AG04449 (cell line): ENCODE measurements around the gene SIL1.

Experiments used
- CTCF ChIA-PET: fragments of 350-600 bp; formaldehyde crosslinking; extraction: SDS; loops from one replicate; lab custom pipeline; 2021; ENCODE audit warnings: antibody characterized with exemption; lab: Yijun Ruan, JAX
- POLR2A ChIA-PET: fragments of 400-600, 350-600 bp; formaldehyde crosslinking; extraction: SDS; loops from one replicate; lab custom pipeline; 2020; ENCODE audit warnings: antibody characterized with exemption, inconsistent platforms; lab: Yijun Ruan, JAX
- DNase-seq: peaks from one replicate; pipeline ENCODE4 v3.0.0-alpha.2; 2010; ENCODE audit warnings: low read depth, low spot score
- H3K4me3 ChIP-seq: 2 replicates; pipeline ENCODE4 v1.5.1; 2011; ENCODE audit warnings: low read depth, mild to moderate bottlenecking, control low read depth, low read length
- TF ChIP-seq, protein P1 (sequence below): IDR thresholded peaks from one replicate; pipeline ENCODE4 v1.5.1; 2011; ENCODE audit warnings: mild to moderate bottlenecking, moderate library complexity, low read length, control low read depth, inconsistent platforms; ENCODE audit not compliant: insufficient read depth; ENCODE audit errors: missing control alignments

Gene SIL1

DNA sequence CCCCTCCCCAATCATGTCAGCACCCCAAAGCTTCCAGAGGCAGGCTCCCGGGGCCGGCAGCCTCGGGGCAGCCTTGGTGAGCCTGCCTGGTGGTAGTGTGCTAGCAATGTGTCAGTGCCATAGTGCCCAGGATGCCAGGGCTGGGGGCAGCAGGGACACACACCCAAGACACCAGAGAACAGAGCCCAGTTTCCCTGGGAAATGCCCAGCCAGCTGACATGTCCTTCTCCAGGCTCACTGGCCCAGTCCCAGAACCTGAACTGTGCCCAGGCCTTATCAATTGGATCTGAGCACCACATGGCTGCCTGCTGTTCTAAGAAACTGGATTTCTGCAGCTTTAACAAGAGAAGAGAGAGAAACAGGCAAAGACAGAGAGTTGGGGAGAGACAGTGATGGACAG lies 248.2 kb downstream of the SIL1 start:
- ChIA-PET POLR2A (no interaction called here), CTCF (no interaction called here)
- H3K4me3 ChIP-seq, result no peak overlapping the region
- no peak for DNase-seq
- TF ChIP-seq, protein P1, sequence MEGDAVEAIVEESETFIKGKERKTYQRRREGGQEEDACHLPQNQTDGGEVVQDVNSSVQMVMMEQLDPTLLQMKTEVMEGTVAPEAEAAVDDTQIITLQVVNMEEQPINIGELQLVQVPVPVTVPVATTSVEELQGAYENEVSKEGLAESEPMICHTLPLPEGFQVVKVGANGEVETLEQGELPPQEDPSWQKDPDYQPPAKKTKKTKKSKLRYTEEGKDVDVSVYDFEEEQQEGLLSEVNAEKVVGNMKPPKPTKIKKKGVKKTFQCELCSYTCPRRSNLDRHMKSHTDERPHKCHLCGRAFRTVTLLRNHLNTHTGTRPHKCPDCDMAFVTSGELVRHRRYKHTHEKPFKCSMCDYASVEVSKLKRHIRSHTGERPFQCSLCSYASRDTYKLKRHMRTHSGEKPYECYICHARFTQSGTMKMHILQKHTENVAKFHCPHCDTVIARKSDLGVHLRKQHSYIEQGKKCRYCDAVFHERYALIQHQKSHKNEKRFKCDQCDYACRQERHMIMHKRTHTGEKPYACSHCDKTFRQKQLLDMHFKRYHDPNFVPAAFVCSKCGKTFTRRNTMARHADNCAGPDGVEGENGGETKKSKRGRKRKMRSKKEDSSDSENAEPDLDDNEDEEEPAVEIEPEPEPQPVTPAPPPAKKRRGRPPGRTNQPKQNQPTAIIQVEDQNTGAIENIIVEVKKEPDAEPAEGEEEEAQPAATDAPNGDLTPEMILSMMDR, result no peak

DNA sequence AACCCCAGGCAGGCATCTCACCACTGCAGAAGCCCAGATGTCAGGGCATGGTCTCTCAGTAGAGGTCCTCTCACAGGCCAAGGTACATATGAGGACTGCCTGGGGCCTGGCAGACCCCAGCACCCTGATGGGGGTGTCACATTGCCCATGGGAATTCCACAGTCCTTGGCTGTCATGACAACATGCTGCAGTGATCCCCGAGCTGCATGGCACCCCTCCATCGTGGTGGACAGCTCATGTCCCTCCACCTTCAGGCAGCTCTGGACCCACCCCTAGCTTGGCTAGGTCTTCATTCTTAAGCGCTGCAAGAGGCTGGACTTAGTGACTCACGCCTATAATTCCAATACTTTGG lies 249.0 kb downstream of the SIL1 start:
- H3K4me3 ChIP-seq, result no peak overlapping the region
- no peak for DNase-seq
- CTCF ChIA-PET, result no interaction called here
- POLR2A ChIA-PET, result no interaction called here
- TF ChIP-seq, protein P1, result no peak

DNA sequence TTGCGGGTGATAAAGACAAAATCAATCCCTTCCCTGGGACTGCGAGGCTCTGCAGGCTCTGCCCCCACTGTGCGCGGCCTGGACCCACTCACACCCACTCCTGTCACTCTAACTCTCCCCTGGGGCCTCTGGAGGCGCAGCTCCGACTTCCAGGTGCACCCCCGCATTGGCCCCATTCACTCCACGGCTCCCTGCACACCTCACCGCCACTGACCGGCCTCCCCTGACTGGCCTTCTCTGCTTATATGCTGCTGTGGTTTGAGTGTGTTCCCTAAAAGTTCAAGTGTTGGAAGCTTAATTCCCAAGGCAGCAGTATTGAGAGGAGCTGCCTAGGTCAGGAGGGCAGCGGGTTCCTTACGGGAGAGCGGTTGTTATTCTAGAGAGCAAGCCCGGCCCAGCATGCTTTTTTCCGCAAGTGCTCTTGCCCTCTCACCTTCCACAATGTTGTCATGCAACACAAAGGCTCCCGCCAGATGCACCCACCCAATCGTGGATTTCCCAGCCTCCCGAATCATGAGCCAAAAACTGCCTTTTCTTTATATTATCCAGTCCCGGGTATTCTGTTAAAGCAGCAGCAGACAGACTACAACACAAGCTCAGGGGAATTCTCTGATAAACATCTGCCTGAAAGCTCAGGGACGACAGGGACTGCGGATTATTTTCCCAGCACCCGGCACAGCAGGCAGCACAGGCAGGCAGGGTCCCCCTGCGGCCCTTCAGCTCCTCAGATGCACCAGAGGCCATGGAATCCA lies 249.5 kb downstream of the SIL1 start:
- ChIA-PET CTCF (no interaction called here), POLR2A (no interaction called here)
- H3K4me3 ChIP-seq, result no peak overlapping the region
- no peak for DNase-seq
- TF ChIP-seq, protein P1, result no peak

DNA sequence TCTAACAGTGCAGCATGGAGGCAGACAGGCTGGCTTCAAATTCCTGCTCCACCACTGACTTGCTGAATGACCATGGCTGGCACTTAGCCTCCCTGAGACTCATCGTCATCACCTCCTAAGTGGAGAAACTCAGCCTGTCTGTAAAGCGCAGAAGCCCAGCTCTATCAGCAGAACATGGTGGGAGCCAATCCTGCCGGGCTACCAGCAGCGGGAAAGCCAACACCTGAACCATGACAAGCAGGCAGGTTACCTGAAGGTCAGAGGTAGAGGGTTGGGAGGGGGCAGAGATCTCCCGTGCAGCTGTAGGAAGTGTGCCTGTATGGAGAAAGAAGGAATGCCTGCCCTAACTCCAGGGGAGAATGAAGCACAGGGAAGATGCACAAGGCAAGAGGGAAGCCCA lies 250.4 kb downstream of the SIL1 start:
- ChIA-PET CTCF (no interaction called here), POLR2A (no interaction called here)
- TF ChIP-seq, protein P1, result no peak
- DNase-seq, result no peak
- no peak overlapping the region for H3K4me3 ChIP-seq

DNA sequence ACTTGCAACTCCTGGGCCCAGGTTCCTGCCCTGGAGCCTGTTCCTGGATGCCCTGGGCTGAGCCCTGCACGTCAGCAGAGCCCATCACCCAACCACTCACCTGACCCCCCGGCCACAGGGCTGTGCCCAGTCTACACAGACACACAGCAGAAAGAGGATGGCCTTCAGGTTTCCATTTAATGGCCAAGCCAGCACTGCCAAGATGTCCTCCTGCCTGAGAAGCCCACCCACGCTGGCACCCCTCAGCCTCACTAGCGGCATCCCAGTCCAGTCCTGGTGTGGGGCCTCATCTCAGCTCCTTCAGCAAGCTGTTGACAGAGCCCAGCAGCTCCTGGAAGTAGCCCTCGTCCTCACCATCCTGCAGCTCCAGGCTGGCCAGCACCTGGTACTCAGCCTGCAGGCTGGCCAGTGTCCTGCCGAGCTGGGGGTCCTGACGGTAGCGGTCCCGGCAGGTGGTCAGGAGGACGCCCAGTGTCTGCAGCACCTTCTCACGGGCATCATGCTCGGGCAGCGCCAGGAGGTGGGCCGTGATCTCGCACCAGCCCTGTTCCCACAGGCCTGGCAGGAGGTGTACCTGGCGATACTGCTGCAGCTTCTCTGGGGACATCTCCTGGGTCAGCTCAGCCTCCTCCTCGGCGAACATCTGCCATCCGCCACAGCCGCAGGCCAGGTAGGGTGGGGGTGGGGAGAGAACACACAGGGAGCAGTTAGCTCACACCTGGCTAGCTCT lies 251.2 kb downstream of the SIL1 start:
- POLR2A ChIA-PET, result no interaction called here
- DNase-seq, result no peak
- TF ChIP-seq, protein P1, result no peak
- CTCF ChIA-PET, result no interaction called here
- H3K4me3 ChIP-seq, result no peak overlapping the region

DNA sequence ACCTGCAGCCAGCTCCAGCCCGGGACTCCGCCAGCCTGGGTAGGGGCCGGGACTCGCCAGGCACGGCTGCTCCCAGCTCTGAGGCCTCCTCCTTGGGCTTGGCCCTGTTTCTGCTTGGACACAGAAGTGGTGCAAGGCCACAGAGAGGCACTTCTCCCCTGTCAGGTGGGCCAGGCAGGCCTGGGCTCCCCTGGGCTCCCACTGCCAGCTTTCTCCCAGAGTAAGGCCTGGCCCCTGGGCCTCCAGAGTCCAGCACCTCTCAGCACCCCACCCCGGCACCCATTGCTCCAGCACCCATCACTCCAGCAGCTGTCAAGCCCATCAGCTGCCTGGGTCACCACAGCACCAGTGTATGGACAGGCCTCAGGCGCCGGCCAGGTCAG lies 251.9 kb downstream of the SIL1 start:
- H3K4me3 ChIP-seq, result no peak overlapping the region
- TF ChIP-seq, protein P1, result no peak
- POLR2A ChIA-PET, result no interaction called here
- DNase-seq, result no peak
- CTCF ChIA-PET, result no interaction called here
